ENCODE results near the gene ARHGAP45. TPM values are rescaled to one million over a fixed set of nuclear protein-coding genes. Genes with fewer than 3 reads are reported as not detected.
"Not testable (repeated sequence)": the region's sequence is repeated elsewhere in the genome, so short reads cannot be mapped to it uniquely, and the experiment has no call there.

The ARHGAP45 gene
- total RNA-seq, 3 donors from 2014 or later = 33.9 to 64.3 (median 58.8) TPM

- H3K4me3 ChIP-seq = no peak overlapping the region
- TF ChIP-seq, protein P1, sequence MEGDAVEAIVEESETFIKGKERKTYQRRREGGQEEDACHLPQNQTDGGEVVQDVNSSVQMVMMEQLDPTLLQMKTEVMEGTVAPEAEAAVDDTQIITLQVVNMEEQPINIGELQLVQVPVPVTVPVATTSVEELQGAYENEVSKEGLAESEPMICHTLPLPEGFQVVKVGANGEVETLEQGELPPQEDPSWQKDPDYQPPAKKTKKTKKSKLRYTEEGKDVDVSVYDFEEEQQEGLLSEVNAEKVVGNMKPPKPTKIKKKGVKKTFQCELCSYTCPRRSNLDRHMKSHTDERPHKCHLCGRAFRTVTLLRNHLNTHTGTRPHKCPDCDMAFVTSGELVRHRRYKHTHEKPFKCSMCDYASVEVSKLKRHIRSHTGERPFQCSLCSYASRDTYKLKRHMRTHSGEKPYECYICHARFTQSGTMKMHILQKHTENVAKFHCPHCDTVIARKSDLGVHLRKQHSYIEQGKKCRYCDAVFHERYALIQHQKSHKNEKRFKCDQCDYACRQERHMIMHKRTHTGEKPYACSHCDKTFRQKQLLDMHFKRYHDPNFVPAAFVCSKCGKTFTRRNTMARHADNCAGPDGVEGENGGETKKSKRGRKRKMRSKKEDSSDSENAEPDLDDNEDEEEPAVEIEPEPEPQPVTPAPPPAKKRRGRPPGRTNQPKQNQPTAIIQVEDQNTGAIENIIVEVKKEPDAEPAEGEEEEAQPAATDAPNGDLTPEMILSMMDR (IDR thresholded peaks at IDR 0.05) = no peak
- intact Hi-C loops (cut with DNase I, micrococcal nuclease) = loop anchor here (10.0 kb wide), 2 partner anchors 73 to 83 kb away; no protein-coding TSS in a partner anchor
- peaks cover 5% of the 10 kb centered on the region for H3K36me3 ChIP-seq (ENCODE audit: low read depth)
- H3K9me3 ChIP-seq = no peaks in the 10 kb centered on the region
- peaks cover 12% of the 10 kb centered on the region for H3K4me1 ChIP-seq (ENCODE audit: low read depth)
- ATAC-seq (no peak), DNase-seq (no peak)
These were observed 44.8 kb downstream of the ARHGAP45 start for GRCh38 chr19:1111641-1112267.

DNA sequence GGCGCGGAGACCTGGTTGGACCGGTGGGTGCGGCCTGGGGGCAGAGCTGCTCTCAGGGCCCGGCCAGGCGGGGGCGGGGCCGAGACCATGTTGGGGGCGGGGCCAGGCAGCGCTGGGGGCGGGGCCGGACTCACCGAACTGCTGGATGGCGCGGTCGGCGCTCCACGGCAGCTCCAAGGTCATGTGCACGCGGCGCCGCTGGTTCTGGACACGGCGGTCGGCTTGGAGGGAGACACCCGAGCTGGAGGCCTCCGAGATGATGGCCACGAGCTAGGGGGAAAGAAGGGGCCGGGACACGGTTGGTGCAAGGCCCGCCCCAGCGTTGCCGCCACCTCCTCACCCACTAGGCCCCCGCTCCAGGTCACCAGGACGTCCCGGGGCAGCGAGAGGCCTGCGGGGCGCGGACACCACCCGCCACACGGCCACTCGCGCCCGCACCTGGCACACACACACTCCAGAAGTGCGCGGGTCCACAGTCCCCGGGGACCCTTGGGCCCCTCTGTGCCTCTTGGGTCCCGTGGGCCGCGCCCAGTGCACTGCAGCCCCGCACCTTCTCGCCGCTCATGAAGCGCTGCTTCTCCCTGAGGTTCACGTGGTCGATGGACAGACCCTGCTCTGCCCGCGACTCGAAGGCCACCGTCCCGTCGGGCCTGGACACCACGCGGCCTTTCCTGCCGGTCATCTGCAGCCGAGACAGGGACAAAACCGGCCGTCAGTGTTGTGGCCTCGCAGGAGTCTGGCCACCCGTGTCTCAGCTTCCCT, 45.5 kb downstream of the ARHGAP45 start:
- Histone ChIP-seq H3K4me1 (ENCODE audit: low read depth) (peaks cover 12% of the 10 kb centered on the region), H3K4me3 (no peak overlapping the region), H3K36me3 (ENCODE audit: low read depth) (peaks cover 5% of the 10 kb centered on the region), H3K9me3 (no peaks in the 10 kb centered on the region)
- ATAC-seq (peak; percentile 84), DNase-seq (peak; percentile 91 to 95 (median 94))
- intact Hi-C loops (cut with DNase I, micrococcal nuclease) = loop anchor here (10.0 kb wide), 2 partner anchors 72 to 82 kb away; no protein-coding TSS in a partner anchor
- TF ChIP-seq, protein P1 (IDR thresholded peaks at IDR 0.05) = no peak

DNA sequence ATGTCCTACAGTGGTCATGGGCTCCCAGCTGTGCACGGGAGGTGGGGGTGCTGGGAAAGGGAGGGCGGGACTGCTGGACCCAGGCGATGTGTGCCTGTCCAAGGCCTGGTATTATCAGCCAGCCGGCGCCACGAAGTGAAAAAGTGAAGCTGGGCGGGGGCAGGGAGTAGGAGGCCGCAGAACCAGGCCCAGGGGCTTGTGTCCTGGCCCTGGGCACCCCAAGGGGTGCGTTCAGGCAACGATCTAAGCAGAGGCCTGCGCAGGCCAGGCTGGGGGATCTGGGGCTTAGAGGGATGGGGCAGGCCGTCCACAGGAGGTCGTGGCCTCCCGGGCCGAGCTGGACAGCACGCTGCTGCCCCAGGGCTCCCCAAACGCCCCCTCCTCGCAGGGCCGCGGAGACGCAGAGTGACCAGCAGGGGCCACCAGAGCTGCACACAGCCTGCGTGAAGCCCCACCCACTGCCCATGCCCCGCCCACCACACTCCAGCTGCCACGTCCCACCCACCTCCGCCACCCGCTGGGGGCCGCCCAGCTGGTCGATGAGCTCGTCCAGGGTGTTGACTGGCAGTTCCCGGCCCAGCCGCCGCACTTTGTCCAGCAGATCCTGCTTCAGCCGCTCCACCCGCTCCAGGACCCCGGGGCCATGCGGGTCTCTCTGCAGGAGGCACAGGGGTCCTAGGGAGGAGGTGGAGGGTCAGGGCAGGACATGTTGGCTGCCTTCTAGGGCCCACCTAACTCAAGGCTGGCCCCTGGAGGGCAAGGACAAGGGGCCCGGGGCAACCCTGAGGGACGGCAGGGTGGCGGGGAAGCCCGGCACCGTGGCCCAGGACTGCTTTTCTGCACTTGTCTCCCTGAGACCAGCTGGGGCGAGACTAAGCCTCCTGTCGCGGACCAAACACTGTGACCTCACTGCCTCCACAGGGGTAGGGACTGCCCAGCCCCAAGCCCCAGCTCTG, 46.3 kb downstream of the ARHGAP45 start:
- peak; percentile 98 to 99 (median 98) for DNase-seq
- intact Hi-C loops (cut with DNase I, micrococcal nuclease) = loop anchor here (10.0 kb wide), 2 partner anchors 71 to 81 kb away; no protein-coding TSS in a partner anchor
- H3K9me3 ChIP-seq = no peaks in the 10 kb centered on the region
- no peak overlapping the region for H3K4me3 ChIP-seq
- ATAC-seq = peak; percentile 92
- peaks cover 5% of the 10 kb centered on the region for H3K36me3 ChIP-seq (ENCODE audit: low read depth)
- TF ChIP-seq, protein P1 (IDR thresholded peaks at IDR 0.05) = peak; percentile 92
- H3K4me1 ChIP-seq (ENCODE audit: low read depth) = peaks cover 12% of the 10 kb centered on the region

GRCh38 chr19:1113986-1114483, 47.1 kb downstream of the ARHGAP45 start:
- TF ChIP-seq, protein P1 (IDR thresholded peaks at IDR 0.05) = no peak
- Histone ChIP-seq H3K9me3 (no peaks in the 10 kb centered on the region), H3K4me1 (ENCODE audit: low read depth) (peaks cover 12% of the 10 kb centered on the region), H3K36me3 (ENCODE audit: low read depth) (peaks cover 1% of the 10 kb centered on the region), H3K4me3 (no peak overlapping the region)
- intact Hi-C loops (cut with DNase I, micrococcal nuclease) = loop anchor here (10.0 kb wide), 2 partner anchors 71 to 81 kb away; no protein-coding TSS in a partner anchor
- ATAC-seq (no peak), DNase-seq (peak in 1 of 3 donors; percentile 55)

DNA sequence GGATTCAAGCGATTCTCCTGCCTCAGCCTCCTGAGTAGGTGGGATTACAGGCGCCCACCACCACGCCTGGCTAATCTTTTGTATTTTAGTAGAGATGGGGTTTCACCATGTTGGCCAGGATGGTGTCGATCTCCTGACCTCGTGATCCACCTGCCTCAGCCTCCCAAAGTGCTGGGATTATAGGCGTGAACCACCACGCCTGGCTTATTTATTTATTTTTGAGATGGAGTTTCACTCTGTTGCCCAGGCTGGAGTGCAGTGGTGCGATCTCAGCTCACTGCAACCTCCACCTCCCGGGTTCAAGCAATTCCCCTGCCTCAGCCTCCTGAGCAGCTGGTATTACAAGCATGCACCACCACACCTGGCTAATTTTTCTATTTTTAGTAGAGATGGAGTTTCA, 47.8 kb downstream of the ARHGAP45 start:
- H3K9me3 ChIP-seq; H3K36me3 ChIP-seq (ENCODE audit: low read depth); DNase-seq; ATAC-seq; H3K4me3 ChIP-seq: not testable (repeated sequence)
- intact Hi-C loops (cut with DNase I, micrococcal nuclease) = loop anchor here (10.0 kb wide), 2 partner anchors 70 to 80 kb away; no protein-coding TSS in a partner anchor
- peaks cover 12% of the 10 kb centered on the region for H3K4me1 ChIP-seq (ENCODE audit: low read depth)
